Thymus (tissue), 11 donors: ENCODE data around the gene NBPF6. TPM values are rescaled to one million over a fixed set of nuclear protein-coding genes. Genes with fewer than 3 reads are reported as not detected.
"Not testable (repeated sequence)": the region's sequence is repeated elsewhere in the genome, so short reads cannot be mapped to it uniquely, and the experiment has no call there.

ENCODE experiments used
- DNase-seq, 9 donors: peaks; one replicate each; pipeline ENCODE4 v3.0.0-alpha.2; 2013; ENCODE audit warnings: low spot score in 9 of 9, low read depth in 6 of 9, missing footprints in 1 of 9
- H3K27ac ChIP-seq, 2 donors: one replicate each; pipeline ENCODE4 v1.5.1; 2013; ENCODE audit warnings: control low read depth in 1 of 2, low read depth in 1 of 2, low read length in 1 of 2, mild to moderate bottlenecking in 1 of 2, moderate library complexity in 1 of 2
- H3K27me3 ChIP-seq, 2 donors: one replicate each; pipeline ENCODE4 v1.5.1; 2013; ENCODE audit warnings: low read length in 1 of 2; ENCODE audit not compliant: control insufficient read depth in 2 of 2, insufficient read depth in 1 of 2
- H3K36me3 ChIP-seq, 2 donors: one replicate each; pipeline ENCODE4 v1.5.1; 2013; ENCODE audit warnings: low read length in 1 of 2, mild to moderate bottlenecking in 1 of 2, moderate library complexity in 1 of 2; ENCODE audit not compliant: control insufficient read depth in 2 of 2, insufficient read depth in 2 of 2
- H3K4me1 ChIP-seq, 2 donors: one replicate each; pipeline ENCODE4 v1.5.1; 2013; ENCODE audit warnings: low read length in 2 of 2; ENCODE audit not compliant: control insufficient read depth in 2 of 2, insufficient read depth in 2 of 2
- H3K4me3 ChIP-seq, 2 donors: one replicate each; pipeline ENCODE4 v1.5.1; 2013; ENCODE audit warnings: low read length in 2 of 2, control low read depth in 1 of 2, mild to moderate bottlenecking in 1 of 2
- H3K9me3 ChIP-seq, 2 donors: one replicate each; pipeline ENCODE4 v1.5.1; 2013; ENCODE audit warnings: low read length in 1 of 2, mild to moderate bottlenecking in 1 of 2; ENCODE audit not compliant: control insufficient read depth in 2 of 2, insufficient read depth in 1 of 2
- WGBS: extraction: QIAGEN DNeasy Blood & Tissue Kit; methylation state at CpG from one replicate; pipeline ENCODE4 v1.1.7; 2013; 5-methylcytosine and 5-hydroxymethylcytosine counted together
- polyA plus RNA-seq: library from polyadenylated mRNA; stranded (reverse); fragments of 200-250 nt; gene quantifications from one replicate; pipeline ENCODE4 v1.2.3, GENCODE V29; 2013
- total RNA-seq: library from RNA; stranded (reverse); fragments of 120-200 nt; gene quantifications from one replicate; pipeline ENCODE4 v1.2.4, GENCODE V29; 2013
- donor health status: healthy.

NBPF6 gene
- total and polyA plus RNA-seq, 2 donors, result 0.07 TPM; not detected in 1

DNA sequence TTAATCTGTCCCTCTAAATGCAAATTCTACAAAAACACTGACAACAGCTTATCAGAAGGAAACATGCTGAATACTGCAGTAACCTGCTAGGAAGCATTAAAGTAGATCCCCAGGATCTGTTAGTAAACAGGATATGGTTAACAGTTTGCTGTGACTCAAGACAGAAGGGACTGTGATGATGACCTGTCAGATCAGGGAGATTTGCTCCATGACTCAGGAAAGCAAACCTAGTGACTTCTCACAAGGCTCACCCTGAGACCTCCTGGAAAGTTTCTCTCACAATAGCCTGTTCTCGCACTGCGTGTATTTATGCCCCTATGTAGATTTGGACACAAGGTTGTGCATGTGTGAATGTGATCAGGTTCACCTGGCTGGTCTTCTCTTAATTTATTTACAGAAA lies 8.5 kb downstream of the NBPF6 start:
- not testable (repeated sequence) for H3K4me1 ChIP-seq, DNase-seq, H3K36me3 ChIP-seq, H3K27me3 ChIP-seq, H3K27ac ChIP-seq, H3K9me3 ChIP-seq, H3K4me3 ChIP-seq
- WGBS, result no CpG with 5 or more reads among the region's 2 CpGs

DNA sequence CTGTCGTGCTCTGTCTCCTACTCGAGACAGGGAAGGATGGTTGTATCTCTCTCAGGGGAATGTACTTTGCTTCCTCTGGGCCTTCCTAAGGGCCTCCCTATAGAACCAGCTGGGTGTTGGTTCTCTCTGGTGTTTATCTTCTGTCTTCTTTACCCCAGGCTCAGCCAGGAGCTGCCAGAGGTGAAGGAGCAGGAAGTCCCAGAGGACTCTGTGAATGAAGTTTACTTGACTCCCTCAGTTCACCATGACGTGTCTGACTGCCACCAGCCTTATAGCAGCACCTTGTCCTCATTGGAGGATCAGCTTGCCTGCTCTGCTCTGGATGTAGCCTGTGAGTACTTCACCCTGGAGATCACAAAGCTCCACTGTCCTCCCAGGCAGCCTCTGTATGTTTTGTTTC lies 11.6 kb downstream of the NBPF6 start:
- not testable (repeated sequence) for H3K36me3 ChIP-seq, H3K27ac ChIP-seq, H3K4me3 ChIP-seq, DNase-seq, H3K9me3 ChIP-seq, H3K27me3 ChIP-seq, H3K4me1 ChIP-seq
- no CpG with 5 or more reads among the region's 3 CpGs for WGBS

DNA sequence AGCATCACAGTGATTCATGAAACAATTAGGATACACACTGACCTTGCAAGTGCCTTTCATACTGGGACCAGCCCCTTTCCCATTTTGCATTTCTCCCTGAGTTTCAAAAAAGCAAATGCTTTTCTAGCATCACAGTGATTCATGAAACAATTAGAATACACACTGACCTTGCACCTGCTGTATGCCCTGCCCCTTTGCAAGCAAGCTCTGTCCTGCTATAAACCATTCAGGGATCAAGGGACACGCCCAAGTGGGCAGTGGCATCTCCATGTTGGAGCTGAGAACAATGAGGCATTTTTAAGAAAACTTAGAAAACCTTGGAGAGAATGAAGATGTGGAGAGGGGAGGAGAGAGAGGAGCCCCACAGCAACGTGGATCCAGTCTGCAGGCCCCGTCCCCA lies 13.8 kb downstream of the NBPF6 start:
- H3K27me3 ChIP-seq, H3K9me3 ChIP-seq, DNase-seq, H3K27ac ChIP-seq, H3K36me3 ChIP-seq, H3K4me1 ChIP-seq, H3K4me3 ChIP-seq: not testable (repeated sequence)
- WGBS, result no CpG with 5 or more reads among the region's 3 CpGs

DNA sequence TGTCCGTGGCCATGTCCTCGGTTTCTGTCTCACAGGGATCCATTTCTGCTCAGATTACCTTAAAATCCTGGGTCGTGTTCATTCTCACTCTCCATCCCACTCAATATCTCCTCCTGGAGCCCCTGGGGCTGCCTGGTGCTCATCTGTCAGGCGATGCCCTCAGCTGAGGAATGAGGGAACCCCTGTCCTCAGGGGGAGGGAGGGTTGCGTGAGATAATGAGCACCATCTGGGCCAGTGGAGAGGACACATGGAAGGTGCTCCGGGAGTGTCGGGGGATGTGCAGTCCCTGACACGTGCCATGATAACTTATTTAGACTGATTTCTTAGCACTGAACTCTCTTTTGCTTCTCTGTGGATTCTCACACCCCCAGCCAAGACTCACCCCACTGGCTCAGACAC lies 16.0 kb downstream of the NBPF6 start:
- no CpG with 5 or more reads among the region's 8 CpGs for WGBS

DNA sequence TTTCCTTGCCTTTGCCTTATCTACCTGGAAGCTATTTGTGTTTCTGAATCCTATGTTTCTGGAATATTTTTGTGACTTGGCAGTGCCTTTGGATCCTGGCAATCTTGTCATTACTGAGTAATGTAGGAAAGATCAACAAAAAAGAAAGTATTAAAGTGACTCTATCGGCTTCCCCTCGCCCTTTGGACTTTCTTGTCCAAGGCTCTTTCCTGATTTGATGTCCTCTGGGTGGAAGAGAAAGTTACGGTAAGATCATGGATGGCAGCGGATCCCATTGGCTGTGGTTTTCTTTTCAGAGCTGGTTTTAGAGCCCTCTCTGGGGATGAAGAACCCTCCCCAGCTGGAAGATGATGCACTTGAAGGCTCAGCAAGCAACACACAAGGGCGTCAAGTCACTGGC lies 17.0 kb downstream of the NBPF6 start:
- DNase-seq, H3K4me3 ChIP-seq, H3K9me3 ChIP-seq, H3K36me3 ChIP-seq, H3K4me1 ChIP-seq, H3K27ac ChIP-seq, H3K27me3 ChIP-seq: not testable (repeated sequence)
- 95% methylated on average over 3 of the region's 5 CpGs for WGBS

More for the DNA sequence above, 16.0 kb downstream of the NBPF6 start:
- H3K27ac ChIP-seq, H3K4me1 ChIP-seq, DNase-seq, H3K36me3 ChIP-seq, H3K4me3 ChIP-seq, H3K27me3 ChIP-seq, H3K9me3 ChIP-seq: not testable (repeated sequence)

DNA sequence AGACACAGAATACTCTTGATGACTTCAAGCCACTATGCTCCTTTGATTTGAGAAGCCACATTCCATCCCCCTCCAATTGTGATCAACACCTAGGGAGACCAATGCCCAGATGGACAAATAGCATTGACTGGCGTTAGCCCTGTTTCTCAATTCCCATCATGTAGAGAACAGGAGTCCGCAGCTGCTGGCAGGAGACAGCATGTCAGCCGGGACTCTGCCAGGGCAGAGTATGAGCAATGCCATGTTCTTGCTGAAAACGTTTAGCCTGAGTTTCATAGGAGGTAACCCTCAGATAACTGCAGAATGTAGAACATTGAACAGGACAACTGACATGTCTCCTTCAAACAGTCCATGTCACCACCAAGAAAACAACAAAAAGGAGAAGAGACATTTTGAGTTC lies 20.6 kb downstream of the NBPF6 start:
- not testable (repeated sequence) for H3K9me3 ChIP-seq, DNase-seq, H3K4me3 ChIP-seq, H3K4me1 ChIP-seq, H3K27me3 ChIP-seq, H3K36me3 ChIP-seq, H3K27ac ChIP-seq
- WGBS, result 92% methylated on average over 4 of the region's 4 CpGs

DNA sequence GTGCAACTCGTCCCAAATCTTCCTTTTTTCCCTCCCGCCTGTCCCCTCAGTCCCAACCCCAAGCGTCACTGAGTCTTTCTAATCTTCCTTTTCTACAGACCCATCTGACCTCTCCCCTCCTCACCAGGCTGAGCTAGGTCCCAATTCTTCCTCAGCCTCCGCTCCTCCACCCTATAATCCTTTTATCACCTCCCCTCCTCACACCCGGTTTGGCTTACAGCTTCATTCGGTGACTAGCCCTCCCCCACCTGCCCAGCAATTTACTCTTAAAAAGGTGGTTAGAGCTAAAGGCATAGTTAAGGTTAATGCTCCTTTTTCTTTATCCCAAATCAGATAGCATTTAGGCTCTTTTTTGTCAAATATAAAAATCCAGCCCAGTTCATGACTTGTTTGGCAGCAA lies 24.4 kb downstream of the NBPF6 start:
- not testable (repeated sequence) for DNase-seq, H3K9me3 ChIP-seq, H3K27me3 ChIP-seq, H3K4me1 ChIP-seq, H3K27ac ChIP-seq, H3K4me3 ChIP-seq, H3K36me3 ChIP-seq
- 96% methylated on average over 6 of the region's 6 CpGs for WGBS

GRCh38 chr1:108478429-108479015 lies 28.4 kb downstream of the NBPF6 start:
- no peak for DNase-seq
- no peak overlapping the region for H3K4me3 ChIP-seq
- no peak overlapping the region for H3K27ac ChIP-seq
- H3K36me3 ChIP-seq, result no peaks in the 10 kb centered on the region
- WGBS, result 100% methylated on average over 2 of the region's 2 CpGs
- no peaks in the 10 kb centered on the region for H3K27me3 ChIP-seq
- no peaks in the 10 kb centered on the region for H3K4me1 ChIP-seq
- H3K9me3 ChIP-seq, result no peaks in the 10 kb centered on the region

DNA sequence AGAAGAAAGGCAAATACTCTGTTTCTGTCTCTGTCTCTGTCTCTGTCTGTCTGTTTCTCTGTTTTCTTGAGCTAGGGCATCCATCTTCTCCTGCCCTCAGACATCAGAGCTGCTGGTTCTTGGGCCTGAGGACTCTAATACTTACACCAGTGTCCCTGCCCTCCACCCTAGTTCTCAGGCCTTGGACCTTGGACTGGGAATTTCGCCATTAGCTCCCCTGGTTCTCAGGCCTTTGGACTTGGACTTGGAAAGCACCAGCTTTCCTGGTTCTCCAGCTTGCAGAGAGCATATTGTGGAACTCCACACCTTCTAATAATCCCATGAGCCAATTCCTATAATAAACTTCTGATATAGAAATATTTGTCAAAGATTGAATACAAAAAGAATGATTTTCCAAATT lies 32.6 kb downstream of the NBPF6 start:
- H3K27me3 ChIP-seq, result no peaks in the 10 kb centered on the region
- H3K36me3 ChIP-seq, result no peaks in the 10 kb centered on the region
- DNase-seq, result no peak
- H3K4me3 ChIP-seq, result no peak overlapping the region
- H3K9me3 ChIP-seq, result peaks cover 0 to 6% of the 10 kb centered on the region in 2 donors
- no peaks in the 10 kb centered on the region for H3K4me1 ChIP-seq
- no peak overlapping the region for H3K27ac ChIP-seq
- WGBS, result 93% methylated on average over 1 of the region's 1 CpG

GRCh38 chr1:108485990-108486389 lies 35.8 kb downstream of the NBPF6 start:
- WGBS, result 94% methylated on average over 5 of the region's 5 CpGs
- not testable (repeated sequence) for H3K4me3 ChIP-seq, DNase-seq

More at GRCh38 chr1:108485990-108486389, 35.8 kb downstream of the NBPF6 start:
- not testable (repeated sequence) for H3K36me3 ChIP-seq, H3K4me1 ChIP-seq, H3K27me3 ChIP-seq, H3K27ac ChIP-seq, H3K9me3 ChIP-seq
